SKM-1 treated with dmso at 0.1 percent for 144 hours (cell line): ENCODE measurements around the gene TOR2A.
A peak's percentile ranks its signal among the peaks of the same experiment; 100 is the strongest.

Experiments used
- DNase-seq: peaks from one replicate; lab custom pipeline; 2025; ENCODE audit not compliant: unreplicated experiment; lab: John Stamatoyannopoulos, UW

TOR2A gene

DNA sequence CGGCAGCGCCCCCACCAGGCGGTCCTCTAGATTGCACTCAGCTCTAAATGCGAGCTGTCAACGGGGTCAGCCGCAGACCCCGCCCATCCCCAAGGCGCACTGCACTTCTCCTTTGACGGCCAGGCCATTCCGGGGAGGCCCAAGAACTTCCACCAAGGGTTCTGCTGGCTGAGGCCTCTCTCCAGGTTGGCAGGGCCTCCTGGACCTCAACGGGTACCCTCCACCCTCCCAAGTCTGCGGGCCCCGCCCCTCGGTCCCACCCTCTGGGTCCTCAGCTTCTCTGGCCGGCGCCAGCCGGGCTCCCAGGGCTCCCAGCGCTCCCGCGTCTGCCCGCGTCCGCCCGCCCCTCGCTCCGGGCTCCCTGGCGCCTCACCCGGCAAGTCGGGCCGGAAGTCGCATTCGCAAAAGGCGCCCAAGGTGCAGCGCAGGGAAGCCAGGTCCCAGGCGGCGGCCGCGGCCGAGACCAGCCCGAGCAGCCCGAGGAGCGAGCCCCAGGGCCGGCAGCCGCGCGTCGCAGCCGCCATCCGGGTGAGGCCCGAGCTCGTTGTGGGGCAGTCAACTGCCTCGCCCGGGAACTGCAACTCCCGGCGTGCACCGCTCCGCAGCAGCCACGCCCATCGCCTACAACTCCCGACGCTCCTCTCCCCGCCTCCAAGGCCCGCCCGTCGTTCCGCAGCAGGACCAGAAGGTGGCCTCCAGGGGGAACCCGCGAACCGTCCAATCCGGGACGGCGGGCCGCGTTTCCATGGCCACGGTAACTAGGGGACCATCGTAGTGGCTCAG lies at the start of gene TOR2A:
Gene TOR2A, minus strand, starts transcription at position 548 of the 783 bp plus-strand sequence. Its CDS starts 24 bp downstream, at position 524.
- DNase-seq: peak; percentile 97

- peak; percentile 93 for DNase-seq
Observed at GRCh38 chr9:127783111-127784008, 48.3 kb upstream of the TOR2A start.

- DNase-seq: peak; percentile 29
Observed at GRCh38 chr9:127781806-127782205, 46.7 kb upstream of the TOR2A start.

- DNase-seq: peak; percentile 62
Observed at GRCh38 chr9:127780909-127781308, 45.8 kb upstream of the TOR2A start.

GRCh38 chr9:127780126-127780885 lies 45.2 kb upstream of the TOR2A start:
- DNase-seq: no peak

DNA sequence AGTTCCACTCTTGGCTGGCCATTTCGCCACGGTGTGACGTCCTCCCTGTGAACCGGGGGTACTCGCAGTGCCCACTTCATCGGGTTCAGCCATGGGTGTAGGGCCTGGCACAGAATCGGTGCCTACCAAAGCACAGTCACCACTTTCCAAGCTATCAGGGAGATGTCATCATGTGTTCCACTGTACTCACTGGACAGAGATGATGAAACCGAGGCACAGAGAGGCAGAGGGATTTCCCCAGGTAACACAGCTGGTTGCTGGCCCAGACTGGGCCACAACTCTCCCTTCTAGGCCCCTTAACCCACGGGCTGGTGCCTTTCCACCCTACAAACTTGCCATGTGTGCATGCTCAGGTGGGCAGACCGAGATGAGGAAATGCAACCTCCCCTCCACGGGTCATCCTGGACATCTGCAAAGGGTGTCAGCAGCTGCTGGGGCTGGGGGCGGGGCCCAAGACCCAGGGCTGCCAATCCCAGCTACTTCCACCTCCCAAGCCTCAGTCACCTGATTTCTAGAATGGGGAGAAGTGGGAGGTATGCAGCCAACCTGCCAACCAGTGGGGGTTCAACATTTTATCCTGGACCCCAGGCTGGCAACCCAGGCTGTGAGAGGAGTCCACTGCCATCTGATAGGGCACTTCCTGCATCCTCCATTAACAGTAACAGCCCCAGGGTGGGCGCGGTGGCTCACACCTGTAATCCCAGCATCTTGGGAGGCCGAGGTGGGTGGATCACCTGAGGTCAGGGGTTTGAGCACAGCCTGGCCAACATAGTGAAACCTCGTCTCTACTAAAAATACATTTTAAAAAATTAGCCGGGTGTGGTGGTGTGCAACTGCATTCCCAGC lies 44.3 kb upstream of the TOR2A start:
- DNase-seq: peak; percentile 31

GRCh38 chr9:127778280-127779135 lies 43.4 kb upstream of the TOR2A start, which contains the start of gene SH2D3C:
TSS of gene SH2D3C (minus strand) at chr9:127778666. CDS start at chr9:127778627, 39 bp downstream.
- peak; percentile 49 for DNase-seq

DNA sequence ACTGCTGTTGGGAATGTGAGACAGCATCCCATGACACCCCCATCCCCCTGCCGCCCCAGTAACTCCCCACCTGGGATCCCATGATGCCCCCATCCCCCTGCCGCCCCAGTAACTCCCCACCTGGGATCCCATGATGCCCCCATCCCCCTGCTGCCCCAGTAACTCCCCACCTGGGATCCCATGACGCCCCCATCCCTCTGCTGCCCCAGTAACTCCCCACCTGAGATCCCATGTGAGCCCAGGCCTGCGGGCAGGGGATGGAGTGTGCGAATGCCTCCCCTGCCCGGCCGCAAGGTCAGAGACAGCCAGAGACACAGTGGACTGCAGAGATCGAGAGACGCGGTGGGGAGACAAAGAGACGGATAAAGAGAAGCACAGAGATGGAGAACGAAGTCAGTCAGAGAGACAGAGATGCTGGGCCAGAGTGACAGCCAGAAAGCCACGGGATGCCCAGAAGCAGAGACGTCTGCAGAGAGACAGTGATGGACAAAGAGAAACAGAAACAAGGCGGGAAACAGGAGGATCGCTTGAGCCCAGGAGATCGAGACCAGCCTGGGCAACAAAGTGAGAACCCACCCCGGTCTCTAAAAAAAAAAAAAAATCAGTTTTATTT lies 42.4 kb upstream of the TOR2A start:
- no peak for DNase-seq

- DNase-seq: no peak
Observed at GRCh38 chr9:127776924-127777289, 41.8 kb upstream of the TOR2A start.

GRCh38 chr9:127776195-127776923 lies 41.3 kb upstream of the TOR2A start:
- DNase-seq: peak; percentile 77

- no peak for DNase-seq
Observed at GRCh38 chr9:127773981-127774380, 38.9 kb upstream of the TOR2A start.

- DNase-seq: peak; percentile 7
Observed at GRCh38 chr9:127773272-127773671, 38.2 kb upstream of the TOR2A start.

GRCh38 chr9:127772603-127773002 lies 37.5 kb upstream of the TOR2A start:
- DNase-seq: no peak

- DNase-seq: no peak
Observed at GRCh38 chr9:127771570-127772189, 36.6 kb upstream of the TOR2A start.

DNA sequence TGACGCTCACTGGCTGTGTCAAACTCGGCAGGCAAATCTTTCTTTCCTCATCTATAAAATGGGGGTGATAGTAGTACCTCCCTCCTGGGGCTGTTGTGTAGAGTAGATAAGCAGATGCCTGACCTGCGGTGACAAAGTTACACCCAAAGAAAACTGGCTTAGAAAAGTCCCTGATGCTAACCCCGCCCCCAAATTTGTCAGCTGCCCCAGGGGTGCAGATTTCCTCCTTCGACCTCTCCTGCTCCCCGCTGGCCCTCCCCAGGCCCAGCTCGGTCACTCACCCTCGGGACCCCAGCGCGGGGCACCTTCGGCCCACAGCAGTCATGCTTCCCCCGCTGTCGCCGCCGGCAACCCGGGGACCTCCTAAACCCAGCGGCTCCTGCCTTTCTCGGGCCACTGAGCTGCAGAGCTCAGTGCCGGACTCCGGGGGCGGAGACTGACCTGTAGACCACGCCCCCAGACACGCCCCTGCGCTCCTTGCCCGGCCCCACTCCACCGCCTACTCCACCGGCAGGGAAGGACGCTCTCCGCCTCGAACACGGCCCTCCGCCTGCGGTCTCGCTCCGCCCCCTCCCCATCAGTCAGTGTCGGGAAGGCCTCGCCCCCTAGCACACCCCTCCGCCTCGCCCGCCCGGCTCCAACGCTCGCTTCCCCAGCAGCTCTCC lies 35.9 kb upstream of the TOR2A start:
- peak; percentile 97 for DNase-seq

DNA sequence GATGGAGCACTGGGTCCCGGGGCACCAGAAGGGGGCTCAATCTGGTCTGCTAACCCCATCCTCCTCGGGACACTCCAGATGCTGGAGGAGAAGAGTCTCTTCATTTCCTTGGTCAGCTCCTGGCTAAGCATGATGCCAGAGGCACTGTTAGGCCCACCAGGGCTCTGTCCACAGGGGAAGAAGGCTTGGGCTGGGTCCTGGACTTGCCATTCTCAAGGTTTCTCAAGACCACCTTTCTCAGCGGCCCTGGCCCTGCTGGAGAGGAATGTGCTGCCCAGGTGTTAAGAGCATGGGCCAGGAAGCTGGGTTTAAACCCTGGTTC lies 35.5 kb upstream of the TOR2A start:
- DNase-seq: no peak

DNA sequence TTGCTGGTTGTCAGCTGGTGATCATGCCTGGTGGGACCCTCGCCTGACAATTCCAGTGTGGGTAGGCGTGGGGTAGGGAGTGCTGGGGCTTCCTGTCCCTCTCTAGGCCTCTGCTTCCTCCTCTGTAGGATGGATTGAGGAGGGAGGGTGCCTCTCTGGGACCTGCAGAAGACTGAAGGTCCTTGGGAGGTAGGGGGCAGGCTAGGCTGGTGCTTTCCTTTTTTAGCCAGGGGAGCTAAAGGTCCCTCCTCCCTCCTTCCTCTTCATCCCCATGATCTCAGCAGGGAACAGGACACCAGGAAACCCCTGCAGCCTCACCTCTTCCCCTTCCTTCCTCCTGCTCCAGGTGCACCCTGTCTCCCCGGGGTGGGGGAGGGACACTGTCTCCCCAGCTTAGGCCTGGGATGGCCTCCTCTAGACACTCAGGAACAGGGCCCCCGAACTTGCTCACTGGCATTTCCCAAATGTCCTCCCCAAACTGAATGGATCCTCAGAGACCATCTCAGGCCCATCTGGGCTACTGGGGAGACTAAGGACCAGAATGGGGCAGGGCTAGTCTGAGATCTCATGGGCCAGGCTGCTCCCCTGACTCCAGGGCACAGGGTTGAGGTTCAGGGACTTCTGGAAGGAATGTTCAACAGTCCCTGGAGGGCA lies 35.0 kb upstream of the TOR2A start:
- no peak for DNase-seq
